ENCODE results near the gene METAP1. TPM values are rescaled to one million over a fixed set of nuclear protein-coding genes. Genes with fewer than 3 reads are reported as not detected.

The METAP1 gene
- total RNA-seq, 1 experiment from 2014 or later: 63.5 TPM

DNA sequence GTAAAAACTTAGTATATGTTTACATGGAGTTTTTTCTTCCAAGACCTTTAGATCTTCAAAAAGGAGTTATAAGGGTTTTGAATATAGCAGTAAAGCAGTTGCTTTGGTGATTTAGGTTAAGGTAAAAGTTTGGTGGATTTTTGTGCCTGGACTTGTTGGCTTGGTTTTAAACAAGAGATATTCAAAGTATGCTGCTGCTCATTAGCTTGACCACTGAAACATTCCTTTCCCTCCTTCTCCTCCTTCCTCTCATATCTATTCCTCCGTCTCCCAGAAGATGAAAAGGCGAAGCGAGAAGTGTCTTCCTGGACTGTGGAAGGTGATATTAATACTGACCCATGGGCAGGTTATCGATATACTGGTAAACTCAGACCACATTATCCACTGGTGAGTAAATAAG, 38.4 kb downstream of the METAP1 start:
- Histone ChIP-seq H3K79me2 (ENCODE audit: insufficient read depth, low read length) (peaks cover 7% of the 10 kb centered on the region; the same call in 1 of the 2 replicates), H4K5ac (ENCODE audit: insufficient read length, low read depth, low read length) (no peak overlapping the region), H3K4me2 (ENCODE audit: insufficient read depth, insufficient read length, low read length) (no peak overlapping the region), H4K20me1 (ENCODE audit: control insufficient read depth, insufficient read depth, insufficient read length) (no peaks in the 10 kb centered on the region), H2AFZ (ENCODE audit: low read length) (no peak overlapping the region), H4K8ac (replicated peaks; ENCODE audit: insufficient read length, low read depth, low read length) (no peak overlapping the region), H3K27ac (ENCODE audit: insufficient read length, low read depth, low read length) (no peak overlapping the region), H3K18ac (ENCODE audit: insufficient read length, low read depth, low read length) (no peak overlapping the region), H2BK15ac (ENCODE audit: low read depth, low read length) (no peak overlapping the region), H2BK120ac (ENCODE audit: low read depth, low read length, poor library complexity, severe bottlenecking) (no peak overlapping the region), H2BK12ac (ENCODE audit: insufficient read length, low read depth, low read length) (no peak overlapping the region), H3K23ac (ENCODE audit: insufficient read length, low read depth, low read length) (no peak overlapping the region), H3K23me2 (ENCODE audit: insufficient read length, low read depth, low read length, poor library complexity, severe bottlenecking) (no peaks in the 10 kb centered on the region), H3K27me3 (ENCODE audit: insufficient read depth, low read length) (no peaks in the 10 kb centered on the region), H3K9ac (ENCODE audit: extremely low read depth, insufficient read length, low read length) (no peak overlapping the region), H2BK5ac (ENCODE audit: insufficient read length, low read length) (no peak overlapping the region), H3K14ac (ENCODE audit: insufficient read depth, low read length) (no peak overlapping the region), H4K91ac (ENCODE audit: insufficient read length, low read depth, low read length) (no peak overlapping the region), H2BK20ac (ENCODE audit: low read depth, low read length, poor library complexity, severe bottlenecking) (no peak overlapping the region), H3K9me3 (ENCODE audit: control insufficient read depth, low read depth, low read length) (no peaks in the 10 kb centered on the region), H3K79me1 (ENCODE audit: insufficient read depth, low read depth, low read length, poor library complexity, severe bottlenecking) (no peaks in the 10 kb centered on the region), H3T11ph (ENCODE audit: low read length) (no peak overlapping the region), H3K4ac (ENCODE audit: low read depth, low read length) (no peak overlapping the region), H3K4me1 (ENCODE audit: insufficient read depth, low read length) (peaks cover 3% of the 10 kb centered on the region; the same call in 1 of the 2 replicates), H2AK5ac (ENCODE audit: insufficient read length, low read length) (no peak overlapping the region), H3K56ac (ENCODE audit: insufficient read length, low read depth, low read length) (no peak overlapping the region)
- Mint-ChIP-seq H3K9me3 (peaks cover 8 to 11% of the 10 kb centered on the region in 2 experiments; a peak in 4 of 5 replicates), H3K4me3 (no peak overlapping the region), H3K4me1 (peaks cover 7 to 15% of the 10 kb centered on the region in 2 experiments), H3K27ac (peak overlapping the region in 1 of 3 experiments; percentile 41; a peak in 1 of 7 replicates), H3K27me3 (ENCODE audit: low read depth) (no peaks in the 10 kb centered on the region), H3K36me3 (ENCODE audit: insufficient read depth in 1 of 3, low read depth in 3 of 3) (peaks cover 39 to 51% (median 47%) of the 10 kb centered on the region in 3 experiments)
- WGBS (ENCODE audit: extremely low coverage, insufficient read length, low lambda C conversion rate): no CpG with 5 or more reads among the region's 4 CpGs
- TF ChIP-seq, protein P1, sequence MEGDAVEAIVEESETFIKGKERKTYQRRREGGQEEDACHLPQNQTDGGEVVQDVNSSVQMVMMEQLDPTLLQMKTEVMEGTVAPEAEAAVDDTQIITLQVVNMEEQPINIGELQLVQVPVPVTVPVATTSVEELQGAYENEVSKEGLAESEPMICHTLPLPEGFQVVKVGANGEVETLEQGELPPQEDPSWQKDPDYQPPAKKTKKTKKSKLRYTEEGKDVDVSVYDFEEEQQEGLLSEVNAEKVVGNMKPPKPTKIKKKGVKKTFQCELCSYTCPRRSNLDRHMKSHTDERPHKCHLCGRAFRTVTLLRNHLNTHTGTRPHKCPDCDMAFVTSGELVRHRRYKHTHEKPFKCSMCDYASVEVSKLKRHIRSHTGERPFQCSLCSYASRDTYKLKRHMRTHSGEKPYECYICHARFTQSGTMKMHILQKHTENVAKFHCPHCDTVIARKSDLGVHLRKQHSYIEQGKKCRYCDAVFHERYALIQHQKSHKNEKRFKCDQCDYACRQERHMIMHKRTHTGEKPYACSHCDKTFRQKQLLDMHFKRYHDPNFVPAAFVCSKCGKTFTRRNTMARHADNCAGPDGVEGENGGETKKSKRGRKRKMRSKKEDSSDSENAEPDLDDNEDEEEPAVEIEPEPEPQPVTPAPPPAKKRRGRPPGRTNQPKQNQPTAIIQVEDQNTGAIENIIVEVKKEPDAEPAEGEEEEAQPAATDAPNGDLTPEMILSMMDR (conservative IDR thresholded peaks at IDR 0.05): no peak
- DNase-seq: no peak
